ENCODE results near the gene SLC24A3.

DNA sequence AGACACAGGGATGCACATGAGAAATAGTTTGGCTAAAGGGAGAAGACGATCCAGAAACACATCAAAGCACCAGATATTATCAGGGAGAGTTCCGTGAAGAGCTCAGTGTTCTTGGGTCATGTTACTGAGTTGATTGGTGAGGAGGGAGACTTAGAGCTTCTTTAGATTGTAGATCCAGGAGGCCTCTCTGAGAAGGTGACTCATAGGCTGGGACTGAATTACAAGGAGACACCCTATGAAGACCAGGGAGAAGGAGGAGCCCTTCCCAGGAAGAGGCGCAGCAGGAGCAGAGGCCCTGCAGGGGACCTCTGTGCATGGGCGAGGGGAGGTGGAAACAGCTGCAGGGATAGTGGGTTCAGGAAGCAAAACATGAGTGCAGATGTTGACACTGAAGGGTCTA is 196.5 kb downstream of the SLC24A3 start:
- TF ChIP-seq CTCF (IDR thresholded peaks at IDR 0.05) (no peak), POLR2A (IDR thresholded peaks at IDR 0.05) (no peak)
